Measurements from ENCODE around the gene SCAANT1.
A peak's percentile ranks its signal among the peaks of the same experiment; 100 is the strongest.

SCAANT1 gene

GRCh38 chr3:63911873-63912767 lies at the start of gene SCAANT1:
Gene SCAANT1, minus strand, starts transcription at chr3:63912383.
- FAIRE-seq = no peak

GRCh38 chr3:63961891-63962290 lies 49.7 kb upstream of the SCAANT1 start:
- FAIRE-seq = peak; percentile 37

- no peak for FAIRE-seq
Measured at GRCh38 chr3:63960048-63960711, 48.0 kb upstream of the SCAANT1 start.

GRCh38 chr3:63959146-63959545 lies 47.0 kb upstream of the SCAANT1 start:
- no peak for FAIRE-seq

- no peak for FAIRE-seq
Measured at GRCh38 chr3:63955830-63956545, 43.8 kb upstream of the SCAANT1 start.

- FAIRE-seq = no peak
Measured at GRCh38 chr3:63955036-63955650, 43.0 kb upstream of the SCAANT1 start.

- FAIRE-seq = no peak
Measured at GRCh38 chr3:63954182-63954581, 42.0 kb upstream of the SCAANT1 start.

GRCh38 chr3:63952248-63952594 lies 40.0 kb upstream of the SCAANT1 start:
- FAIRE-seq = no peak

GRCh38 chr3:63951492-63952247 lies 39.5 kb upstream of the SCAANT1 start:
- FAIRE-seq = no peak

- FAIRE-seq = no peak
Measured at GRCh38 chr3:63950698-63951097, 38.5 kb upstream of the SCAANT1 start.

GRCh38 chr3:63949005-63949404 lies 36.8 kb upstream of the SCAANT1 start:
- FAIRE-seq = no peak

- FAIRE-seq = no peak
Measured at GRCh38 chr3:63947594-63947993, 35.4 kb upstream of the SCAANT1 start.

GRCh38 chr3:63946753-63947152 lies 34.6 kb upstream of the SCAANT1 start:
- no peak for FAIRE-seq

- FAIRE-seq = no peak
Measured at GRCh38 chr3:63945558-63946096, 33.4 kb upstream of the SCAANT1 start.

- FAIRE-seq = no peak
Measured at GRCh38 chr3:63943678-63944077, 31.5 kb upstream of the SCAANT1 start.

- FAIRE-seq = no peak
Measured at GRCh38 chr3:63942528-63942927, 30.3 kb upstream of the SCAANT1 start.

- no peak for FAIRE-seq
Measured at GRCh38 chr3:63940389-63940757, 28.2 kb upstream of the SCAANT1 start.

GRCh38 chr3:63937661-63938651 lies 25.8 kb upstream of the SCAANT1 start:
- FAIRE-seq = no peak

GRCh38 chr3:63936925-63937324 lies 24.7 kb upstream of the SCAANT1 start:
- no peak for FAIRE-seq

- no peak for FAIRE-seq
Measured at GRCh38 chr3:63934041-63934866, 22.1 kb upstream of the SCAANT1 start.
